HepG2 (cell line): Measurements from ENCODE around the gene SLIT1. TPM values are rescaled to one million over a fixed set of nuclear protein-coding genes. Genes with fewer than 3 reads are reported as not detected.

ENCODE experiments used
- ARID4A ChIP-seq: sonication (generic); formaldehyde crosslinking; IDR thresholded peaks from 2 replicates; pipeline ENCODE4 v1.5.0; 2020; ENCODE audit warnings: mild to moderate bottlenecking, missing genetic modification reagents, borderline replicate concordance
- ELF1 ChIP-seq: sonication (generic); formaldehyde crosslinking; IDR thresholded peaks from 2 replicates; pipeline ENCODE4 v1.4.0; 2020; ENCODE audit warnings: missing genetic modification reagents
- IKZF1 ChIP-seq: fragments of 450-650 bp; IDR thresholded peaks from 2 replicates; pipeline ENCODE4 v1.7.1; 2016
- KLF6 ChIP-seq: IDR thresholded peaks from 2 replicates; pipeline ENCODE4 v1.8.0; 2016; ENCODE audit warnings: missing biosample characterization, missing genetic modification reagents
- MAZ ChIP-seq, 2 experiments: sonication (generic) in 1 of 2; formaldehyde crosslinking in 1 of 2; IDR thresholded peaks; 2 replicates each; pipeline versions ENCODE4 v1.5.0 to v1.6.1; 2012 to 2020; ENCODE audit warnings: low read depth in 2 of 2, mild to moderate bottlenecking in 2 of 2, borderline replicate concordance in 1 of 2, improper control_type of control experiment in 1 of 2, low read length in 1 of 2, missing genetic modification reagents in 1 of 2, moderate library complexity in 1 of 2
- NR2F6 ChIP-seq, 2 experiments: IDR thresholded peaks; 2 replicates each; pipeline ENCODE4 v1.6.1; 2016; ENCODE audit warnings: antibody characterized with exemption in 1 of 2, mild to moderate bottlenecking in 1 of 2
- TBX2 ChIP-seq: sonication (generic); formaldehyde crosslinking; IDR thresholded peaks from 2 replicates; pipeline ENCODE4 v1.5.0; 2020; ENCODE audit warnings: missing genetic modification reagents, mild to moderate bottlenecking, borderline replicate concordance
- THYN1 ChIP-seq: sonication (generic); formaldehyde crosslinking; IDR thresholded peaks from 2 replicates; pipeline ENCODE4 v1.8.1; 2023; ENCODE audit warnings: low read depth, mild to moderate bottlenecking, moderate library complexity, missing genetic modification reagents, borderline replicate concordance
- TIGD3 ChIP-seq: sonication (generic); formaldehyde crosslinking; IDR thresholded peaks from 2 replicates; pipeline ENCODE4 v1.5.1; 2020; ENCODE audit warnings: mild to moderate bottlenecking, missing genetic modification reagents, borderline replicate concordance
- UBTF ChIP-seq: sonication (generic); formaldehyde crosslinking; IDR thresholded peaks from 2 replicates; pipeline ENCODE4 v1.4.0; 2020; ENCODE audit warnings: mild to moderate bottlenecking, missing genetic modification reagents
- XRCC5 ChIP-seq: fragments of 200-400 bp; formaldehyde crosslinking; optimal IDR thresholded peaks from 2 replicates; pipeline ENCODE3; 2017; ENCODE audit warnings: mild to moderate bottlenecking, low read length
- ZEB1 ChIP-seq: IDR thresholded peaks from 2 replicates; pipeline ENCODE4 v1.6.1; 2012; ENCODE audit warnings: mild to moderate bottlenecking, low read depth, inconsistent platforms; ENCODE audit not compliant: insufficient replicate concordance
- ZFP36 ChIP-seq: fragments of 150-350 bp; IDR thresholded peaks from 2 replicates; pipeline ENCODE4 v1.6.1; 2018; ENCODE audit warnings: borderline replicate concordance, low read length, low read depth; ENCODE audit not compliant: partially characterized antibody
- ZNF281 ChIP-seq: sonication (generic); formaldehyde crosslinking; IDR thresholded peaks from 2 replicates; pipeline ENCODE4 v1.4.0; 2020; ENCODE audit warnings: missing genetic modification reagents, borderline replicate concordance
- ZNF607 ChIP-seq: sonication (generic); formaldehyde crosslinking; IDR thresholded peaks from 2 replicates; pipeline ENCODE4 v1.5.1; 2020; ENCODE audit warnings: missing genetic modification reagents, mild to moderate bottlenecking, borderline replicate concordance
- ZNF709 ChIP-seq: sonication (generic); formaldehyde crosslinking; IDR thresholded peaks from 2 replicates; pipeline ENCODE4 v1.5.0; 2020; ENCODE audit warnings: mild to moderate bottlenecking, missing genetic modification reagents
- polyA plus RNA-seq, 8 experiments: library from polyadenylated mRNA; depleted of rRNA in 3 of 8; stranded (reverse) in 7 of 8; unstranded in 1 of 8; fragments of >200 nt; fragmentation: Illumina TruSeq in 4 of 8; extraction: Trizol in 4 of 8; gene quantifications; 2 replicates each; pipeline versions ENCODE4 v1.2.1 to v1.2.3, GENCODE V29; 2011 to 2016; ENCODE audit warnings: low read depth in 4 of 8, missing spikeins in 1 of 8, mixed read lengths in 1 of 8; ENCODE audit not compliant: insufficient read depth in 1 of 8
- total RNA-seq, 5 experiments: library from RNA; depleted of rRNA; stranded (reverse); fragments of >200 nt; fragmentation: Illumina TruSeq; extraction: Trizol; gene quantifications; 2 replicates each; pipeline ENCODE4 v1.2.3, GENCODE V29; 2016; ENCODE audit warnings: low read depth in 1 of 5

SLIT1 gene
- total and polyA plus RNA-seq, 2 of the 13 experiments (the other 11 are each of a cell fraction or from before 2014, with no cell fraction given) = 0.09 to 0.33 TPM

GRCh38 chr10:97000487-97001182, 185.1 kb downstream of the SLIT1 start (continued):
- peak; percentile 77; the same call in 1 of the 2 replicates for TF ChIP-seq TBX2 (CRISPR knock-in tag)
- no peak for TF ChIP-seq IKZF1
- TF ChIP-seq XRCC5 = peak; percentile 67
- peak; percentile 64 for TF ChIP-seq ARID4A
- TF ChIP-seq ZNF281 (CRISPR knock-in tag) = 0 out of 2 replicates have a peak, but pooled peaks have one; percentile 23
- peak; percentile 43; the same call in 1 of the 2 replicates for TF ChIP-seq ZNF607 (CRISPR knock-in tag)
- TF ChIP-seq ZFP36 = no peak
- peak; percentile 44; the same call in 1 of the 2 replicates for TF ChIP-seq MAZ (IDR thresholded peaks at IDR 0.05; ENCODE audit: borderline replicate concordance, low read depth, low read length)
- TF ChIP-seq MAZ (CRISPR knock-in tag; IDR thresholded peaks at IDR 0.05; ENCODE audit: low read depth) = peak; percentile 65; the same call in 1 of the 2 replicates
- peak; percentile 74 for TF ChIP-seq UBTF (CRISPR knock-in tag)
- no peak for TF ChIP-seq THYN1 (CRISPR knock-in tag)
- TF ChIP-seq ZEB1 = no peak
- TF ChIP-seq ELF1 = peak; percentile 70
- no peak; the same call in 1 of the 2 replicates for TF ChIP-seq KLF6 (CRISPR knock-in tag)
- peak; percentile 44; the same call in 1 of the 2 replicates for TF ChIP-seq NR2F6 (IDR thresholded peaks at IDR 0.05)
- peak; percentile 77 for TF ChIP-seq NR2F6 (CRISPR knock-in tag; IDR thresholded peaks at IDR 0.05)
- TF ChIP-seq ZNF709 (CRISPR knock-in tag) = 0 out of 2 replicates have a peak, but pooled peaks have one; percentile 23
- TF ChIP-seq TIGD3 = no peak
